SK-N-DZ (cell line): ENCODE data around the gene NRAP. TPM values are rescaled to one million over a fixed set of nuclear protein-coding genes. Genes with fewer than 3 reads are reported as not detected.
A peak's percentile ranks its signal among the peaks of the same experiment; 100 is the strongest.

Experiments used
- DNase-seq: peaks from one replicate; pipeline ENCODE4 v3.0.0-alpha.2; 2015; ENCODE audit warnings: low spot score
- polyA plus RNA-seq, 2 experiments: library from polyadenylated mRNA; depleted of rRNA; stranded (reverse); fragments of >200 nt; gene quantifications; 2 replicates each; pipeline ENCODE4 v1.2.3, GENCODE V29; 2014

NRAP gene
- not detected in 2 replicates for polyA plus RNA-seq (2014; cell fraction: cytosol; rRNA removed)
- not detected in 2 replicates for polyA plus RNA-seq (2014; cell fraction: nucleus; rRNA removed)

GRCh38 chr10:113663908-113664307 is at the start of gene NRAP:
NRAP (minus strand) TSS chr10:113664041; CDS start chr10:113663882, 159 bp downstream.
- DNase-seq, result no peak

- DNase-seq, result no peak
Measured at GRCh38 chr10:113713640-113713982, 49.8 kb upstream of the NRAP start.

GRCh38 chr10:113712755-113713639 is 49.2 kb upstream of the NRAP start:
- no peak for DNase-seq

- no peak for DNase-seq
Measured at GRCh38 chr10:113712024-113712423, 48.2 kb upstream of the NRAP start.

- no peak for DNase-seq
Measured at GRCh38 chr10:113711142-113711541, 47.3 kb upstream of the NRAP start.

GRCh38 chr10:113709221-113709838 is 45.5 kb upstream of the NRAP start:
- DNase-seq, result no peak

GRCh38 chr10:113708640-113709039 is 44.8 kb upstream of the NRAP start:
- DNase-seq, result no peak

GRCh38 chr10:113706623-113707022 is 42.8 kb upstream of the NRAP start:
- no peak for DNase-seq

- DNase-seq, result no peak
Measured at GRCh38 chr10:113705344-113705652, 41.5 kb upstream of the NRAP start.

GRCh38 chr10:113704637-113705343 is 40.9 kb upstream of the NRAP start:
- peak; percentile 37 for DNase-seq

- no peak for DNase-seq
Measured at GRCh38 chr10:113697595-113697994, 33.8 kb upstream of the NRAP start.

GRCh38 chr10:113695691-113696090 is 31.9 kb upstream of the NRAP start:
- no peak for DNase-seq

- no peak for DNase-seq
Measured at GRCh38 chr10:113693348-113693747, 29.5 kb upstream of the NRAP start.

- no peak for DNase-seq
Measured at GRCh38 chr10:113692271-113692670, 28.4 kb upstream of the NRAP start.

GRCh38 chr10:113691381-113691780 is 27.5 kb upstream of the NRAP start:
- no peak for DNase-seq

GRCh38 chr10:113690749-113691148 is 26.9 kb upstream of the NRAP start:
- no peak for DNase-seq

GRCh38 chr10:113689574-113689973 is 25.7 kb upstream of the NRAP start:
- DNase-seq, result no peak

- no peak for DNase-seq
Measured at GRCh38 chr10:113689057-113689456, 25.2 kb upstream of the NRAP start.

GRCh38 chr10:113687037-113687436 is 23.2 kb upstream of the NRAP start:
- no peak for DNase-seq

GRCh38 chr10:113686028-113686427 is 22.2 kb upstream of the NRAP start:
- no peak for DNase-seq

- DNase-seq, result no peak
Measured at GRCh38 chr10:113683300-113683699, 19.5 kb upstream of the NRAP start.
